Muscle layer of duodenum (tissue), 2 donors: ENCODE data around the gene CAPN13.

Experiments
- H3K27ac ChIP-seq: one replicate; pipeline ENCODE4 v1.7.0; 2013; ENCODE audit warnings: mild to moderate bottlenecking, low read length
- H3K27me3 ChIP-seq: one replicate; pipeline ENCODE4 v1.7.0; 2013; ENCODE audit warnings: low read depth, mild to moderate bottlenecking, control low read depth, low read length
- H3K36me3 ChIP-seq, 2 donors: one replicate each; pipeline ENCODE4 v1.7.0; 2013; ENCODE audit warnings: low read length in 2 of 2, control low read depth in 1 of 2, mild to moderate bottlenecking in 1 of 2; ENCODE audit not compliant: insufficient read depth in 2 of 2, control insufficient read depth in 1 of 2
- H3K4me1 ChIP-seq, 2 donors: one replicate each; pipeline ENCODE4 v1.7.0; 2013; ENCODE audit warnings: low read length in 2 of 2, mild to moderate bottlenecking in 2 of 2, control low read depth in 1 of 2, moderate library complexity in 1 of 2; ENCODE audit not compliant: insufficient read depth in 2 of 2, control insufficient read depth in 1 of 2
- H3K4me3 ChIP-seq, 2 donors: one replicate each; pipeline ENCODE4 v1.7.0; 2013; ENCODE audit warnings: low read length in 2 of 2, low read depth in 1 of 2, mild to moderate bottlenecking in 1 of 2
- H3K9me3 ChIP-seq, 2 donors: one replicate each; pipeline ENCODE4 v1.7.0; 2013; ENCODE audit warnings: low read length in 2 of 2, control low read depth in 1 of 2, mild to moderate bottlenecking in 1 of 2; ENCODE audit not compliant: control insufficient read depth in 1 of 2
- donor health status: healthy.

CAPN13 gene

GRCh38 chr2:30784682-30785081, 22.6 kb downstream of the CAPN13 start:
- no peaks in the 10 kb centered on the region for H3K4me1 ChIP-seq
- H3K4me3 ChIP-seq: no peak overlapping the region
- no peaks in the 10 kb centered on the region for H3K36me3 ChIP-seq
- no peaks in the 10 kb centered on the region for H3K9me3 ChIP-seq
- H3K27ac ChIP-seq: no peak overlapping the region
- H3K27me3 ChIP-seq: no peaks in the 10 kb centered on the region

GRCh38 chr2:30781961-30782533, 25.2 kb downstream of the CAPN13 start:
- no peaks in the 10 kb centered on the region for H3K27me3 ChIP-seq
- no peaks in the 10 kb centered on the region for H3K4me1 ChIP-seq
- no peak overlapping the region for H3K4me3 ChIP-seq
- H3K27ac ChIP-seq: no peak overlapping the region
- H3K36me3 ChIP-seq: no peaks in the 10 kb centered on the region
- no peaks in the 10 kb centered on the region for H3K9me3 ChIP-seq

GRCh38 chr2:30781451-30781850, 25.8 kb downstream of the CAPN13 start:
- Histone ChIP-seq H3K4me3 (no peak overlapping the region), H3K4me1 (no peaks in the 10 kb centered on the region), H3K9me3 (no peaks in the 10 kb centered on the region), H3K27ac (no peak overlapping the region), H3K36me3 (no peaks in the 10 kb centered on the region), H3K27me3 (no peaks in the 10 kb centered on the region)

- Histone ChIP-seq H3K4me1 (no peaks in the 10 kb centered on the region), H3K27me3 (no peaks in the 10 kb centered on the region), H3K36me3 (no peaks in the 10 kb centered on the region), H3K4me3 (no peak overlapping the region), H3K27ac (no peak overlapping the region), H3K9me3 (no peaks in the 10 kb centered on the region)
Measured at GRCh38 chr2:30780776-30781330, 26.4 kb downstream of the CAPN13 start.

GRCh38 chr2:30778611-30779010, 28.6 kb downstream of the CAPN13 start:
- H3K4me3 ChIP-seq: no peak overlapping the region
- no peaks in the 10 kb centered on the region for H3K27me3 ChIP-seq
- no peaks in the 10 kb centered on the region for H3K9me3 ChIP-seq
- no peaks in the 10 kb centered on the region for H3K4me1 ChIP-seq
- no peak overlapping the region for H3K27ac ChIP-seq
- H3K36me3 ChIP-seq: no peaks in the 10 kb centered on the region

- no peaks in the 10 kb centered on the region for H3K27me3 ChIP-seq
Measured at GRCh38 chr2:30777661-30778505, 29.4 kb downstream of the CAPN13 start.

GRCh38 chr2:30776831-30777635, 30.2 kb downstream of the CAPN13 start:
- Histone ChIP-seq H3K9me3 (no peaks in the 10 kb centered on the region), H3K36me3 (no peaks in the 10 kb centered on the region), H3K4me3 (no peak overlapping the region), H3K27ac (peak overlapping the region; percentile 46), H3K4me1 (no peaks in the 10 kb centered on the region), H3K27me3 (peaks cover 4% of the 10 kb centered on the region)

More at GRCh38 chr2:30777661-30778505, 29.4 kb downstream of the CAPN13 start:
- Histone ChIP-seq H3K36me3 (no peaks in the 10 kb centered on the region), H3K9me3 (no peaks in the 10 kb centered on the region), H3K27ac (peak overlapping the region; percentile 46), H3K4me3 (no peak overlapping the region), H3K4me1 (no peaks in the 10 kb centered on the region)

GRCh38 chr2:30775833-30776232, 31.4 kb downstream of the CAPN13 start:
- no peaks in the 10 kb centered on the region for H3K9me3 ChIP-seq
- no peaks in the 10 kb centered on the region for H3K36me3 ChIP-seq
- H3K27me3 ChIP-seq: peaks cover 7% of the 10 kb centered on the region
- no peaks in the 10 kb centered on the region for H3K4me1 ChIP-seq
- no peak overlapping the region for H3K27ac ChIP-seq
- H3K4me3 ChIP-seq: no peak overlapping the region

GRCh38 chr2:30772021-30772705, 35.1 kb downstream of the CAPN13 start:
- Histone ChIP-seq H3K9me3 (no peaks in the 10 kb centered on the region), H3K27me3 (peaks cover 7% of the 10 kb centered on the region), H3K27ac (no peak overlapping the region), H3K36me3 (no peaks in the 10 kb centered on the region), H3K4me3 (no peak overlapping the region), H3K4me1 (no peaks in the 10 kb centered on the region)

- Histone ChIP-seq H3K4me3 (no peak overlapping the region), H3K9me3 (no peaks in the 10 kb centered on the region), H3K27me3 (peaks cover 7% of the 10 kb centered on the region), H3K27ac (no peak overlapping the region), H3K36me3 (no peaks in the 10 kb centered on the region), H3K4me1 (no peaks in the 10 kb centered on the region)
Measured at GRCh38 chr2:30770816-30771576, 36.2 kb downstream of the CAPN13 start.
